HFF-Myc (cell line): ENCODE data around the gene CR1.

Experiments
- DNase-seq: peaks from one replicate; pipeline ENCODE4 v3.0.0-alpha.2; 2011; ENCODE audit warnings: low read depth; ENCODE audit errors: extremely low read depth
- H3K4me3 ChIP-seq: replicated peaks from 2 replicates; pipeline ENCODE4 v1.5.1; 2011; ENCODE audit warnings: low read depth, mild to moderate bottlenecking, control low read depth, low read length
- TF ChIP-seq, protein P1 (sequence below): IDR thresholded peaks from 2 replicates; pipeline ENCODE4 v1.5.1; 2012; ENCODE audit warnings: mild to moderate bottlenecking, low read depth, low read length, control low read depth; ENCODE audit errors: missing control alignments

CR1 gene

DNA sequence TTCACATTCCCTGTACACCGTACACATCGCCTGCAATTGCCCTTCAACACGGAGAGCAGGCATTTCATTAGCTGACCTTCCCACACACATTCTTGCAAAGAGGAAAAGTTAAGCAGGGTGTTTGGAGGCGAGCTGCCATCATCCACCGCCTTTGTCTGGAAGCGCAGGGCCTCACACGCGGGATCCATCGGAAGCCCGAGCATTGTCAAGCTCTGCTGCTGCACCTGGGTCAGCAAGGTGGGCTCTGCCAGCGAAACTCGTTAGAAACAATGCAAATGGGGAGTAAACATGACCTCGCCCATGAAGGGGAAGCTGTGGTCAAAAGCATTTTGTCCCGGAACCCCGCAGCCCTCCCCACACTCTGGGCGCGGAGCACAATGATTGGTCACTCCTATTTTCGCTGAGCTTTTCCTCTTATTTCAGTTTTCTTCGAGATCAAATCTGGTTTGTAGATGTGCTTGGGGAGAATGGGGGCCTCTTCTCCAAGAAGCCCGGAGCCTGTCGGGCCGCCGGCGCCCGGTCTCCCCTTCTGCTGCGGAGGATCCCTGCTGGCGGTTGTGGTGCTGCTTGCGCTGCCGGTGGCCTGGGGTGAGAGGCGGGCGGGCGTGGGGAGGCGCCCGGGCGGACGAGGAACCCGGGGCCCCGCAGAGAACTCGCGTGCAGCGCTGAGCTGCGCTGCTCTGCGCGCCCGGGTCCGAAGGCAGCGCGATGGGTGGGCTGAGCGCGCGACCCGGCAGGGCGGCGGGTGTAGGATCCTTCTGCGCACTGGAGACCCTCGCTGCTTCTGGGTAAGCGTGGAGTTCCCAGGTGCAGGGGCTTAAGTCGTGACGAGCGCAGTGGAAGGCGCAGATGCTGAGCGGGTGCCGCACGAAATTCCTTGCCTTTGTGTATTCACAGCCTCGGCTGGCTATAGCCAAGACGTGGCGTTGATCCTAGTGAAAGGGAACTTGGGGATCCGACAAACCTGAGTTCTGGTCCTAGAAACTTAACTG lies at the start of gene CR1:
TSS of gene CR1 (plus strand) at position 357 of the 992 bp plus-strand sequence. CDS start at position 468, 111 bp downstream.
- H3K4me3 ChIP-seq: 0 out of 2 replicates have a peak within 1 kb of the TSS, but pooled peaks have one; percentile 4
- no peak for DNase-seq

GRCh38 chr1:207453710-207454045 lies 42.3 kb upstream of the CR1 start:
- no peak for DNase-seq
- H3K4me3 ChIP-seq: no peak overlapping the region
- TF ChIP-seq, protein P1, sequence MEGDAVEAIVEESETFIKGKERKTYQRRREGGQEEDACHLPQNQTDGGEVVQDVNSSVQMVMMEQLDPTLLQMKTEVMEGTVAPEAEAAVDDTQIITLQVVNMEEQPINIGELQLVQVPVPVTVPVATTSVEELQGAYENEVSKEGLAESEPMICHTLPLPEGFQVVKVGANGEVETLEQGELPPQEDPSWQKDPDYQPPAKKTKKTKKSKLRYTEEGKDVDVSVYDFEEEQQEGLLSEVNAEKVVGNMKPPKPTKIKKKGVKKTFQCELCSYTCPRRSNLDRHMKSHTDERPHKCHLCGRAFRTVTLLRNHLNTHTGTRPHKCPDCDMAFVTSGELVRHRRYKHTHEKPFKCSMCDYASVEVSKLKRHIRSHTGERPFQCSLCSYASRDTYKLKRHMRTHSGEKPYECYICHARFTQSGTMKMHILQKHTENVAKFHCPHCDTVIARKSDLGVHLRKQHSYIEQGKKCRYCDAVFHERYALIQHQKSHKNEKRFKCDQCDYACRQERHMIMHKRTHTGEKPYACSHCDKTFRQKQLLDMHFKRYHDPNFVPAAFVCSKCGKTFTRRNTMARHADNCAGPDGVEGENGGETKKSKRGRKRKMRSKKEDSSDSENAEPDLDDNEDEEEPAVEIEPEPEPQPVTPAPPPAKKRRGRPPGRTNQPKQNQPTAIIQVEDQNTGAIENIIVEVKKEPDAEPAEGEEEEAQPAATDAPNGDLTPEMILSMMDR: no peak

More for the DNA sequence above, at the start of gene CR1:
- TF ChIP-seq, protein P1: no peak

- TF ChIP-seq, protein P1: no peak
- H3K4me3 ChIP-seq: peak within 1 kb of the TSS; percentile 11
- no peak for DNase-seq
Observed at GRCh38 chr1:207454046-207454964, 41.7 kb upstream of the CR1 start, which contains the start of gene CR2. Gene CR2, plus strand, starts transcription at chr1:207454328. Its CDS starts 91 bp downstream, at chr1:207454419.

- DNase-seq: no peak
- H3K4me3 ChIP-seq: no peak overlapping the region
- TF ChIP-seq, protein P1: no peak
Observed at GRCh38 chr1:207455183-207455754, 40.7 kb upstream of the CR1 start.

DNA sequence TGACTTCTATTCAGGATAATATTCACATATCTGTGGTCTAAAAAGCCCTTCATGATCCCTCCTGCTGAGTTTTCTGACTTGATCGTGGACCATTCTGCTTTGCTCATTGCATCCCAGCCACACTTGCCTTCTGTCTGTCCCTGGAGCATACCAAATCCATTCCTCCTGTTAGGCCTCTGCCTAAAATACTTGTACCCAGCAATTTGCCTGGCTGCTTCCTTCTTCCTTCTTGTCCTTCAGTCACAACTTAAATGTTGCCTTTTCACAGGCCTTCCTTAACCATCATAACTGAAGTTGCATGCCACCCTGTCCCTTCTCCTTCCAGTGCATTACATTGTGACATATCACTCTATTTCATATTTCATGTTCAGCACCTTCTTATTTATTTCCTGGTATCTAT lies 37.5 kb upstream of the CR1 start:
- no peak overlapping the region for H3K4me3 ChIP-seq
- TF ChIP-seq, protein P1: no peak
- DNase-seq: no peak

DNA sequence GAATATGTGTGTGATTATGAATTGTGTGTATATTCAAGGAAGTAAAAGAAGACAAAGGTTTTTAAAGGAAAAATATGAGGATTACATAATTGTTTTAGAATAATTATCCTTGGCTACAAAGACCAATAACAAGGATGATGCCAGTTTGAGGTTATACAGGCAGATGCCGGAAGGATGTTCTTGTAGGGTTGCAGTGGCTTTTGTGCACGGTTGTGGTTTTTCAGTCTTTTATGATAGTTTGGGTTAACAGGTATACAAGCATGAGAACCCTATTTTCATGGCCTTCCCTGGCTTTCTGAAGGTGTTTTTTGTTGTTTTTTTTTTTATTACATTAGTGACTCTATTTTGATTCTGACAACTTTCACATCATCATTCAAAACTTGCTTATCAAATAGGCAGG lies 36.9 kb upstream of the CR1 start:
- DNase-seq: no peak
- TF ChIP-seq, protein P1: no peak
- H3K4me3 ChIP-seq: no peak overlapping the region
